Endothelial cell of umbilical vein (primary cell): ENCODE measurements around the gene MYBBP1A. TPM values are rescaled to one million over a fixed set of nuclear protein-coding genes. Genes with fewer than 3 reads are reported as not detected.
A peak's percentile ranks its signal among the peaks of the same experiment; 100 is the strongest.

Source experiments
- BruUV-seq: library from RNA; stranded (reverse); fragments of 400-500 nt; replicated peaks from 2 replicates; lab custom pipeline; 2021; lab: Mats Ljungman, UMichigan
- CTCF ChIA-PET: fragments of 300-600, 350-600 bp; sonication (Branson Sonifier 250); formaldehyde crosslinking; loops from one replicate; lab custom pipeline; 2021; ENCODE audit warnings: antibody characterized with exemption, inconsistent platforms; lab: Charles Lee
- POLR2A ChIA-PET: fragments of 300-600, 350-600 bp; sonication (Branson Sonifier 250); formaldehyde crosslinking; loops from one replicate; lab custom pipeline; 2021; ENCODE audit warnings: antibody characterized with exemption, inconsistent platforms; lab: Charles Lee
- DNase-seq: peaks from one replicate; pipeline ENCODE4 v3.0.0-alpha.2; 2011; ENCODE audit warnings: low read depth, low spot score
- FAIRE-seq: peaks from 2 replicates; lab custom pipeline; 2011; peaks lifted over from hg19 to GRCh38; lab: Jason Lieb, UNC
- H2AFZ ChIP-seq: 2 replicates; pipeline ENCODE4 v1.6.0; 2012; ENCODE audit warnings: low read depth, low read length, control low read depth, inconsistent platforms
- H3K27ac ChIP-seq: 2 replicates; pipeline ENCODE4 v1.5.1; 2011; ENCODE audit warnings: low read depth, mild to moderate bottlenecking, control low read depth, low read length, moderate library complexity; ENCODE audit not compliant: insufficient read depth
- H3K27me3 ChIP-seq, 2 experiments: 2 replicates each; pipeline versions ENCODE4 v1.6.0 to v1.6.1; 2011; ENCODE audit warnings: low read length in 2 of 2, mixed read lengths in 1 of 2; ENCODE audit not compliant: control insufficient read depth in 2 of 2, insufficient read depth in 2 of 2
- H3K36me3 ChIP-seq, 2 experiments: 2 replicates in 1 of 2; 3 replicates in 1 of 2; pipeline ENCODE4 v1.5.1; 2011; ENCODE audit warnings: low read length in 2 of 2, mild to moderate bottlenecking in 1 of 2, moderate library complexity in 1 of 2; ENCODE audit not compliant: control insufficient read depth in 2 of 2, insufficient read depth in 2 of 2; ENCODE audit errors: extremely low read depth in 1 of 2
- H3K4me1 ChIP-seq: 3 replicates; pipeline ENCODE4 v1.5.1; 2011; ENCODE audit warnings: mild to moderate bottlenecking, low read length; ENCODE audit not compliant: control insufficient read depth, insufficient read depth; ENCODE audit errors: extremely low read depth
- H3K4me2 ChIP-seq: 2 replicates; pipeline ENCODE4 v1.6.1; 2011; ENCODE audit warnings: low read length, control low read depth, mixed read lengths; ENCODE audit not compliant: insufficient read depth
- H3K4me3 ChIP-seq, 3 experiments: fragments of 200-600 bp in 1 of 3; sonication (generic), shearing (Covaris generic) in 1 of 3; replicated peaks in 1 of 3; 2 replicates each; pipeline ENCODE4 v1.5.1; 2011 to 2016; ENCODE audit warnings: control low read depth in 3 of 3, low read length in 3 of 3, mild to moderate bottlenecking in 2 of 3, inconsistent platforms in 1 of 3, low read depth in 1 of 3, moderate library complexity in 1 of 3; ENCODE audit not compliant: insufficient read depth in 1 of 3
- H3K79me2 ChIP-seq: 2 replicates; pipeline ENCODE4 v1.6.0; 2012; ENCODE audit warnings: low read length, inconsistent platforms; ENCODE audit not compliant: control insufficient read depth, insufficient read depth
- H3K9ac ChIP-seq: replicated peaks from 2 replicates; pipeline ENCODE3; 2011; ENCODE audit warnings: low read length, control low read depth; ENCODE audit not compliant: insufficient read depth; ENCODE audit errors: extremely low read depth
- H3K9me1 ChIP-seq: replicated peaks from 3 replicates; pipeline ENCODE4 v1.6.0; 2011; ENCODE audit warnings: mild to moderate bottlenecking, low read length; ENCODE audit not compliant: control insufficient read depth, insufficient read depth; ENCODE audit errors: extremely low read depth
- H3K9me3 ChIP-seq: replicated peaks from 2 replicates; pipeline ENCODE4 v1.5.1; 2012; ENCODE audit warnings: low read length, inconsistent platforms; ENCODE audit not compliant: control insufficient read depth, insufficient read depth
- H4K20me1 ChIP-seq: replicated peaks from 2 replicates; pipeline ENCODE3; 2011; ENCODE audit warnings: mild to moderate bottlenecking, low read length; ENCODE audit not compliant: control insufficient read depth, insufficient read depth; ENCODE audit errors: extremely low read depth
- CTCF ChIP-seq, 2 donors: IDR thresholded peaks; 1 replicate in 1 of 2; 2 replicates in 1 of 2; pipeline ENCODE4 v1.5.1; 2011; ENCODE audit warnings: low read length in 2 of 2, mild to moderate bottlenecking in 2 of 2, moderate library complexity in 2 of 2, control low read depth in 1 of 2, inconsistent platforms in 1 of 2, low read depth in 1 of 2; ENCODE audit not compliant: insufficient read depth in 1 of 2; ENCODE audit errors: extremely low read depth in 1 of 2
- EZH2 ChIP-seq: IDR thresholded peaks from 2 replicates; pipeline ENCODE4 v1.6.1; 2012; ENCODE audit warnings: borderline replicate concordance, low read depth, mild to moderate bottlenecking, moderate library complexity, low read length, inconsistent platforms; ENCODE audit not compliant: severe bottlenecking
- FOS ChIP-seq: IDR thresholded peaks from 2 replicates; pipeline ENCODE4 v1.6.1; 2011; ENCODE audit warnings: mild to moderate bottlenecking, low read length, moderate library complexity, borderline replicate concordance; ENCODE audit not compliant: insufficient read depth
- GATA2 ChIP-seq: IDR thresholded peaks from 2 replicates; pipeline ENCODE4 v1.7.0; 2011; ENCODE audit warnings: low read depth, mild to moderate bottlenecking, moderate library complexity, mixed read lengths, low read length; ENCODE audit not compliant: insufficient read length, insufficient read depth
- JUN ChIP-seq: IDR thresholded peaks from 2 replicates; pipeline ENCODE4 v1.6.1; 2011; ENCODE audit warnings: borderline replicate concordance, low read depth; ENCODE audit not compliant: insufficient read length, insufficient read depth
- MAX ChIP-seq: IDR thresholded peaks from 2 replicates; pipeline ENCODE4 v1.6.1; 2011; ENCODE audit not compliant: insufficient read depth, insufficient read length
- MYC ChIP-seq: IDR thresholded peaks from one replicate; pipeline ENCODE4 v1.6.1; 2011; ENCODE audit warnings: mild to moderate bottlenecking, low read depth, low read length
- POLR2A ChIP-seq: IDR thresholded peaks from 2 replicates; pipeline ENCODE4 v1.6.1; 2012; ENCODE audit warnings: low read depth, mild to moderate bottlenecking, control low read depth, low read length
- POLR2AphosphoS5 ChIP-seq: IDR thresholded peaks from 2 replicates; pipeline ENCODE4 v1.6.1; 2012; ENCODE audit warnings: low read depth, mild to moderate bottlenecking, control low read depth, low read length, moderate library complexity; ENCODE audit not compliant: insufficient read depth
- dilution Hi-C: fragments of 300-500 bp; cut with MboI; formaldehyde crosslinking; loops from one replicate; pipeline ENCODE4 v1.15.0; 2019; ENCODE audit warnings: low sequenced_read_pairs; ENCODE audit not compliant: extremely low pct_ligation_motif_present
- intact Hi-C: fragments of 100-400 bp; cut with micrococcal nuclease; formaldehyde crosslinking; loops from one replicate; pipeline ENCODE4 v1.10.0; 2022
- polyA plus RNA-seq, 4 experiments: library from polyadenylated mRNA; depleted of rRNA in 3 of 4; stranded (reverse) in 3 of 4; unstranded in 1 of 4; fragments of >200 nt; gene quantifications; 2 replicates each; pipeline versions ENCODE4 v1.2.1 to v1.2.3, GENCODE V29; 2011 to 2012; ENCODE audit warnings: missing spikeins in 1 of 4
- total RNA-seq: library from RNA; stranded (reverse); gene quantifications from 2 replicates; pipeline ENCODE4 v1.2.3, GENCODE V29; 2021

Gene MYBBP1A
- total and polyA plus RNA-seq, 2 donors (not counting 3 experiments of a cell fraction or from before 2014, with no cell fraction given): 26.8 to 79.2 TPM

- peak overlapping the region; percentile 33 for H3K9ac ChIP-seq
- no peak overlapping the region for H3K4me3 ChIP-seq
- H3K79me2 ChIP-seq: no peaks in the 10 kb centered on the region
- TF ChIP-seq CTCF (IDR thresholded peaks at IDR 0.05; ENCODE audit: extremely low read depth in 1 of 2, insufficient read depth in 1 of 2, low read depth in 1 of 2, low read length in 2 of 2) (no peak), GATA2 (no peak), MAX (no peak), MYC (no peak), EZH2 (no peak), FOS (no peak), JUN (no peak), POLR2AphosphoS5 (no peak), POLR2A (no peak)
- CTCF ChIA-PET: interaction anchor here (1.3 kb wide), 1 partner anchor 319 kb away, joined by 3 read pairs; no protein-coding TSS in a partner anchor
- no TSS peak for BruUV-seq
- peak overlapping the region; percentile 34 for H2AFZ ChIP-seq
- H3K4me2 ChIP-seq: no peak overlapping the region
- H3K9me3 ChIP-seq: no peaks in the 10 kb centered on the region
- POLR2A ChIA-PET: no interaction called here
- peak; percentile 73 for DNase-seq
- peak; percentile 64 for FAIRE-seq
- intact Hi-C loops: loop anchor here (1.0 to 2.0 kb wide), 2 partner anchors 12 to 15 kb away; no protein-coding TSS in a partner anchor
- peaks cover 21% of the 10 kb centered on the region for H3K4me1 ChIP-seq
- no peaks in the 10 kb centered on the region for H3K27me3 ChIP-seq
- H3K27ac ChIP-seq: peak overlapping the region; percentile 41
- dilution Hi-C loops: no loop called here
- peaks cover 0 to 10% of the 10 kb centered on the region in 2 experiments for H3K36me3 ChIP-seq
- no peaks in the 10 kb centered on the region for H3K9me1 ChIP-seq
- H4K20me1 ChIP-seq: no peaks in the 10 kb centered on the region
Observed at GRCh38 chr17:4519361-4519788, 35.8 kb downstream of the MYBBP1A start.
